Smooth muscle cell (in vitro differentiated cells): ENCODE data around the gene SMARCAD1. TPM values are rescaled to one million over a fixed set of nuclear protein-coding genes. Genes with fewer than 3 reads are reported as not detected.

Experiments
- DNase-seq: peaks from one replicate; lab custom pipeline; 2025; ENCODE audit not compliant: unreplicated experiment; lab: John Stamatoyannopoulos, UW
- H2AFZ ChIP-seq: fragments of 200-600 bp; sonication (generic); 2 replicates; pipeline ENCODE4 v1.6.0; 2016; ENCODE audit warnings: antibody characterized with exemption, low read depth, mild to moderate bottlenecking
- H3F3A ChIP-seq: fragments of 200-600 bp; sonication (generic); 2 replicates; pipeline ENCODE4 v1.6.0; 2017; ENCODE audit warnings: antibody characterized with exemption, low read depth
- H3K27ac ChIP-seq: fragments of 200-600 bp; sonication (generic); 2 replicates; pipeline ENCODE4 v1.5.1; 2016; ENCODE audit warnings: low read depth, mild to moderate bottlenecking
- H3K27me3 ChIP-seq: fragments of 200-600 bp; sonication (generic); 2 replicates; pipeline ENCODE4 v1.6.1; 2016; ENCODE audit warnings: low read depth, mild to moderate bottlenecking
- H3K36me3 ChIP-seq: fragments of 200-600 bp; sonication (generic); 2 replicates; pipeline ENCODE4 v1.5.1; 2016; ENCODE audit warnings: low read depth
- H3K4me1 ChIP-seq: fragments of 200-600 bp; sonication (generic); 2 replicates; pipeline ENCODE4 v1.5.1; 2016; ENCODE audit warnings: low read depth
- H3K4me2 ChIP-seq: fragments of 200-600 bp; sonication (generic); 2 replicates; pipeline ENCODE4 v1.6.0; 2016; ENCODE audit warnings: mild to moderate bottlenecking
- H3K4me3 ChIP-seq: fragments of 200-600 bp; sonication (generic); 2 replicates; pipeline ENCODE4 v1.5.1; 2016; ENCODE audit warnings: mild to moderate bottlenecking
- H3K79me2 ChIP-seq: fragments of 200-600 bp; sonication (generic); 2 replicates; pipeline ENCODE4 v1.6.0; 2016; ENCODE audit warnings: low read depth, mild to moderate bottlenecking
- H3K9ac ChIP-seq: fragments of 200-600 bp; sonication (generic); 2 replicates; pipeline ENCODE4 v1.6.0; 2016; ENCODE audit warnings: low read depth
- H3K9me3 ChIP-seq: fragments of 200-600 bp; sonication (generic); replicated peaks from 2 replicates; pipeline ENCODE4 v1.5.1; 2016; ENCODE audit warnings: low read depth
- H4K20me1 ChIP-seq: fragments of 200-600 bp; sonication (generic); 2 replicates; pipeline ENCODE4 v1.6.0; 2016; ENCODE audit warnings: low read depth
- WGBS: methylation state at CpG from one replicate; pipeline ENCODE4 v1.1.7; 2016; ENCODE audit warnings: low lambda C conversion rate; 5-methylcytosine and 5-hydroxymethylcytosine counted together
- polyA plus RNA-seq: library from polyadenylated mRNA; unstranded; fragments of >200 nt; fragmentation: Nextera tagmentation; extraction: Ambion mirVana; gene quantifications from 2 replicates; pipeline ENCODE4 v1.2.1, GENCODE V29; 2016
- total RNA-seq: library from RNA; depleted of rRNA; stranded (reverse); fragments of >200 nt; gene quantifications from 2 replicates; pipeline ENCODE4 v1.2.3, GENCODE V29; 2014
- TF ChIP-seq, protein P1 (sequence below): fragments of 200-600 bp; sonication (generic); IDR thresholded peaks from 2 replicates; pipeline ENCODE4 v1.5.1; 2017; ENCODE audit warnings: borderline replicate concordance, mild to moderate bottlenecking, antibody characterized with exemption; ENCODE audit not compliant: insufficient read depth, poor library complexity, severe bottlenecking

The SMARCAD1 gene
- total and polyA plus RNA-seq, 2 experiments from 2014 or later = 12.6 to 42.7 TPM

- H3K79me2 ChIP-seq = no peaks in the 10 kb centered on the region
- peaks cover 3% of the 10 kb centered on the region for H4K20me1 ChIP-seq
- H2AFZ ChIP-seq = no peak overlapping the region
- peaks cover 7% of the 10 kb centered on the region for H3K4me1 ChIP-seq
- H3K27me3 ChIP-seq = no peaks in the 10 kb centered on the region
- 93% methylated on average over 8 of the region's 8 CpGs for WGBS
- H3K4me2 ChIP-seq = no peak overlapping the region
- H3K9ac ChIP-seq = no peak overlapping the region
- H3K9me3 ChIP-seq = no peaks in the 10 kb centered on the region
- TF ChIP-seq, protein P1, sequence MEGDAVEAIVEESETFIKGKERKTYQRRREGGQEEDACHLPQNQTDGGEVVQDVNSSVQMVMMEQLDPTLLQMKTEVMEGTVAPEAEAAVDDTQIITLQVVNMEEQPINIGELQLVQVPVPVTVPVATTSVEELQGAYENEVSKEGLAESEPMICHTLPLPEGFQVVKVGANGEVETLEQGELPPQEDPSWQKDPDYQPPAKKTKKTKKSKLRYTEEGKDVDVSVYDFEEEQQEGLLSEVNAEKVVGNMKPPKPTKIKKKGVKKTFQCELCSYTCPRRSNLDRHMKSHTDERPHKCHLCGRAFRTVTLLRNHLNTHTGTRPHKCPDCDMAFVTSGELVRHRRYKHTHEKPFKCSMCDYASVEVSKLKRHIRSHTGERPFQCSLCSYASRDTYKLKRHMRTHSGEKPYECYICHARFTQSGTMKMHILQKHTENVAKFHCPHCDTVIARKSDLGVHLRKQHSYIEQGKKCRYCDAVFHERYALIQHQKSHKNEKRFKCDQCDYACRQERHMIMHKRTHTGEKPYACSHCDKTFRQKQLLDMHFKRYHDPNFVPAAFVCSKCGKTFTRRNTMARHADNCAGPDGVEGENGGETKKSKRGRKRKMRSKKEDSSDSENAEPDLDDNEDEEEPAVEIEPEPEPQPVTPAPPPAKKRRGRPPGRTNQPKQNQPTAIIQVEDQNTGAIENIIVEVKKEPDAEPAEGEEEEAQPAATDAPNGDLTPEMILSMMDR = no peak
- H3K4me3 ChIP-seq = no peak overlapping the region
- H3K27ac ChIP-seq = no peak overlapping the region
- H3K36me3 ChIP-seq = peaks cover 11% of the 10 kb centered on the region
- DNase-seq = no peak
- H3F3A ChIP-seq = no peaks in the 10 kb centered on the region
These were observed 48.6 kb downstream of the SMARCAD1 start for GRCh38 chr4:94256144-94256783.

DNA sequence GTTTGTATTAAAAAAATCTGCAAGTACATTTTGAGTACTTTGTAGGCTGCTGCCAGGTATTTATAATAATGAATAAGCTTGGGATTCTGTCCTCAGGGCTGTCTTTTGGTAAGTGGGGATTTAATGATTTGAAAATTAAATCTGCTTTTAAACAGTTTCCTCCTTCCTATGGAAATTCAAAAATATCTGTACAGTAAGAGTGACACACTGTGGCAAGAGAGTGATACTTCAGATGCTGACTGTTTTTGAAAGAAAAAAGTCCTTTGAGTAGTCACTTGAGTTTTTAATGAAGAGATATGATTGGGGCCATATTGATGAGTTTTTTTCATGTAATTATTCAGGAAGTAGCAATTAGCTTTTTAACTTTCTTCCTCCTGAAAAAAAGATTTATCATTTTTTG, 49.2 kb downstream of the SMARCAD1 start:
- TF ChIP-seq, protein P1 = peak; percentile 22
- H3F3A ChIP-seq = no peaks in the 10 kb centered on the region
- no peaks in the 10 kb centered on the region for H3K27me3 ChIP-seq
- DNase-seq = no peak
- H3K27ac ChIP-seq = no peak overlapping the region
- no peak overlapping the region for H3K4me2 ChIP-seq
- H4K20me1 ChIP-seq = peaks cover 3% of the 10 kb centered on the region
- no peak overlapping the region for H3K9ac ChIP-seq
- peaks cover 10% of the 10 kb centered on the region for H3K36me3 ChIP-seq
- H3K79me2 ChIP-seq = no peaks in the 10 kb centered on the region
- no peak overlapping the region for H2AFZ ChIP-seq
- no peaks in the 10 kb centered on the region for H3K9me3 ChIP-seq
- H3K4me1 ChIP-seq = peaks cover 7% of the 10 kb centered on the region
- H3K4me3 ChIP-seq = no peak overlapping the region

DNA sequence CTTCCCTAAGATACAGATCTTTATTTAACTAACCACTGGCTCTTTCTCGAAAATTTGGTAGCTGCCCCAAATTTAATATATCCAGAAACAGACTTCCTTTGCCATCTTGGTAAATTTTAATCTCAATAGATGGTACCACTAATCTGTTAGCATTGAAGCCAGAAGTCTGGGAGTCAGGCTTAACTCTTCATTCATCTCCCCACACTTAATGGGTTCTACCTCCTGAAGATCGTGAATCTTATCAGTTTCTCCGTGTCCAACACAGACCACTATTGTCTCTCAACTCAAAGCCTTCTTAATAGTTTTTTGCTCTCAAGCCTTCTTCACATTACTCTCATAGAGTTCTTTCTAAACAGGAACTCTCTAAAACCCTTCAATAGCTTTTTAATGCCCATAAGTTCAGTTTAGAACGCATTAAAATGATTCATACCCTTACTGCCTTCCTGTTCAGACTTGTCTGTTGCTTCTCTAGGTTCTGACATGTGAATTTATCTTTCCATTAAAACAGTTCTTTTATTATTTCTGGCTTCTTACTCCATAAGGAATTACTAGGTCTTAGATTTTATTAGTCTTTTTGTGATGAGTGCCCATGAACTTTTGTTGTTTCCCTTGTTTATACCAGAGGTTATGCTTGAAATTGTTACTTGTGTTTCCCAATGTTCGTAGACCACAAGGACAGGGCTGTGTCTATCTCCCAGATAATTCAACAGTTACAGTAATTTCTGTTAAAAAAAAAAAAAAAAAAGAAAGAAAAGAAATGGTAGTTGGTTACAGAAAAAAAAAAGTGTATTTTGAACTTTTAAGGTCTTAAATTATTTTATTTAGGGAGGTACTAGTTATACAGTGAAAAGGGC, 54.7 kb downstream of the SMARCAD1 start:
- TF ChIP-seq, protein P1 = no peak
- H3K4me3 ChIP-seq = no peak overlapping the region
- no peaks in the 10 kb centered on the region for H3K4me1 ChIP-seq
- WGBS = 19% methylated on average over 5 of the region's 5 CpGs
- H3K4me2 ChIP-seq = peak overlapping the region; percentile 15
- peaks cover 3% of the 10 kb centered on the region for H4K20me1 ChIP-seq
- H2AFZ ChIP-seq = no peak overlapping the region
- peaks cover 5% of the 10 kb centered on the region for H3K79me2 ChIP-seq
- no peaks in the 10 kb centered on the region for H3K27me3 ChIP-seq
- no peak overlapping the region for H3K9ac ChIP-seq
- H3K9me3 ChIP-seq = no peaks in the 10 kb centered on the region
- H3K36me3 ChIP-seq = no peaks in the 10 kb centered on the region
- no peaks in the 10 kb centered on the region for H3F3A ChIP-seq
- peak overlapping the region; percentile 27 for H3K27ac ChIP-seq
- DNase-seq = no peak
